ENCODE results near the gene FXYD5.

DNA sequence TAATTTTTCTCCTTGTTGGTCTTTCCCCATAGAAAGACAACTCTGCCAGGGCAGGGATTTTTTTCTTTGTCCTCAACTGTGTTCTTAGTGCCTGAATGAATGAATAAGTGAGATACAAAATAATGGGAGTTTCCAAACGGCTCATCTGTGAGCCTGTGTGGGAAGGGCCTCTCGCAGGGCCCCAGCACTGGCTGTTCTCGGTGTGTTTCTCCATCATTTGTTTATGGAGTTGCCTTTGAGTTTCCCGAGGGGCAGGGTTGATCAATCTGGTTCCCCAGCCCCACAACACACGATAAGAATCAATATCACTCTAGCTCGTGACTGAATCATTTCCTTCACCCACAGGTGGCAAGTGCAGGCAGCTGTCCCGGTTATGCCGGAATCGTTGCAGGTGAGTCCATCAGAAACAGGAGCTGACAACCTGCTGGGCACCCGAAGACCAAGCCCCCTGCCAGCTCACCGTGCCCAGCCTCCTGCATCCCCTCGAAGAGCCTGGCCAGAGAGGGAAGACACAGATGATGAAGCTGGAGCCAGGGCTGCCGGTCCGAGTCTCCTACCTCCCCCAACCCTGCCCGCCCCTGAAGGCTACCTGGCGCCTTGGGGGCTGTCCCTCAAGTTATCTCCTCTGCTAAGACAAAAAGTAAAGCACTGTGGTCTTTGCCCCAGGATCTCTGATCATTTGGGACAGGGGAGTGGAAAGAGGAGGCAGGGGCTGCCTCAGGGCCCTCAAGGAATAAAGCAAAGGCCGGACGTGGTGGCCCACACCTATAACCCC is 14.9 kb downstream of the FXYD5 start:
- TF ChIP-seq, protein P1, sequence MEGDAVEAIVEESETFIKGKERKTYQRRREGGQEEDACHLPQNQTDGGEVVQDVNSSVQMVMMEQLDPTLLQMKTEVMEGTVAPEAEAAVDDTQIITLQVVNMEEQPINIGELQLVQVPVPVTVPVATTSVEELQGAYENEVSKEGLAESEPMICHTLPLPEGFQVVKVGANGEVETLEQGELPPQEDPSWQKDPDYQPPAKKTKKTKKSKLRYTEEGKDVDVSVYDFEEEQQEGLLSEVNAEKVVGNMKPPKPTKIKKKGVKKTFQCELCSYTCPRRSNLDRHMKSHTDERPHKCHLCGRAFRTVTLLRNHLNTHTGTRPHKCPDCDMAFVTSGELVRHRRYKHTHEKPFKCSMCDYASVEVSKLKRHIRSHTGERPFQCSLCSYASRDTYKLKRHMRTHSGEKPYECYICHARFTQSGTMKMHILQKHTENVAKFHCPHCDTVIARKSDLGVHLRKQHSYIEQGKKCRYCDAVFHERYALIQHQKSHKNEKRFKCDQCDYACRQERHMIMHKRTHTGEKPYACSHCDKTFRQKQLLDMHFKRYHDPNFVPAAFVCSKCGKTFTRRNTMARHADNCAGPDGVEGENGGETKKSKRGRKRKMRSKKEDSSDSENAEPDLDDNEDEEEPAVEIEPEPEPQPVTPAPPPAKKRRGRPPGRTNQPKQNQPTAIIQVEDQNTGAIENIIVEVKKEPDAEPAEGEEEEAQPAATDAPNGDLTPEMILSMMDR (conservative IDR thresholded peaks at IDR 0.05 in 1 of 2, IDR thresholded peaks at IDR 0.05 in 1 of 2; ENCODE audit: low read depth in 1 of 2, low read length in 2 of 2), result no peak
- no peak for TF ChIP-seq EZH2 (IDR thresholded peaks at IDR 0.05; ENCODE audit: low read length, missing control alignments)

Data from fibroblast of lung (primary cell).